Loucy (cell line): Measurements from ENCODE around the gene SLC12A4.

ENCODE experiments used
- CTCF ChIP-seq: fragments of 200-600 bp; sonication (generic); conservative IDR thresholded peaks from 2 replicates; pipeline ENCODE4 v1.5.1; 2014; ENCODE audit warnings: mild to moderate bottlenecking, antibody characterized with exemption, low read length
- EZH2phosphoT487 ChIP-seq: fragments of 200-600 bp; IDR thresholded peaks from 2 replicates; pipeline ENCODE4 v1.6.1; 2018; ENCODE audit warnings: antibody characterized with exemption, mild to moderate bottlenecking, moderate library complexity, borderline replicate concordance

GRCh38 chr16:68000450-68000849 lies 32.0 kb upstream of the SLC12A4 start:
- TF ChIP-seq CTCF: no peak
- TF ChIP-seq EZH2phosphoT487: no peak
